Astrocyte (in vitro differentiated cells and primary cell): ENCODE results near the gene RBM19.

ENCODE experiments used
- CTCF ChIP-seq: IDR thresholded peaks from 2 replicates; pipeline ENCODE4 v1.5.1; 2011; ENCODE audit warnings: low read depth, mild to moderate bottlenecking, inconsistent platforms, low read length, moderate library complexity; ENCODE audit not compliant: insufficient read depth
- EZH2 ChIP-seq: IDR thresholded peaks from 2 replicates; pipeline ENCODE4 v1.6.1; 2012; ENCODE audit warnings: mild to moderate bottlenecking, low read length, inconsistent platforms; ENCODE audit not compliant: insufficient read depth

GRCh38 chr12:113870890-113871289 is 95.2 kb downstream of the RBM19 start:
- TF ChIP-seq CTCF: no peak
- TF ChIP-seq EZH2: no peak
